WTC11 (cell line): ENCODE data around the gene MRPL22.

Experiments
- CTCF ChIP-seq: fragments of 200-600 bp; IDR thresholded peaks from 2 replicates; pipeline ENCODE4 v1.8.0; 2022; ENCODE audit warnings: antibody characterized with exemption
- MAX ChIP-seq: sonication (generic); formaldehyde crosslinking; IDR thresholded peaks from 2 replicates; pipeline ENCODE4 v1.8.0; 2022; ENCODE audit warnings: mild to moderate bottlenecking, missing genetic modification reagents
- TEAD4 ChIP-seq: sonication (generic); formaldehyde crosslinking; IDR thresholded peaks from 2 replicates; pipeline ENCODE4 v1.8.0; 2022; ENCODE audit warnings: mild to moderate bottlenecking, missing genetic modification reagents
- ZNF423 ChIP-seq: fragments of 250-450 bp; sonication (Bioruptor Pico); IDR thresholded peaks from 2 replicates; pipeline ENCODE4 v2.1.2; 2022; ENCODE audit warnings: mild to moderate bottlenecking, moderate library complexity

DNA sequence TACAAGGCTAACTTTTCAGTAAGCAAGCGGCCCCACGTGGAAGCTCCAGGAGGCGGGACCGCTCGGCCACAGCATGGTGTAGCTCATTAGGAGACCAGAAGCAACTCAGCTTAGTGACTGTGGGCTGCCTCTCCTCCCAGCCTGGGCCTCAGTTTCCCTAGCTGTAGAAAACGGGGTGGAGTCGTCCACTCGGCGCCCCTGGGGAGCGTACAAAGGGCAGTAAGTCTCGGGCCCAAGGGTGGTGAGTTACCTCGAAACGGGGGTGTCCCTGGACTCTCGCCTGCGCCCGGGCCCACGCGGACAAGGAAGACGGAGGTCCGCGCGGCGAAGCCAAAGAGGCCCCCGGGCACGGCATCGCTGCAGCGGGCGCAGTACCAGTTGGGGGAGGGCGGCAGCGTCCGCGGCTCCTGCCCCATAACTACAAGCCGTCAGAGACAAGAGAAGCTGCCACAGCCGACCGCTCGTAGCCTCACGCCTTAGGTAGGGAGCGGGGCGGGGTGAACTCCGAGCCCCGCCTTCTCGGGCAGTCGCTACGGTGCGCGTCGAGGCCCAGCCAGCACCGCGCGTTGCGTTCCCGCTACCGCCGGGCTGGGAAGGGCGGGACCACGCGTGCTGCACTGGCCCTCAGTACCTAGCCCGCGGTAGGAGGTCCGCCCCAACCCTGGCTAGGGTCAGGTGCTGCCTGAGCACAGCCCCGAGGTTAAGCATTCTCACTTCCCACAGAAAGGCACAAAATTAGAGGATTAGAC lies 3.0 kb upstream of the MRPL22 start, which contains the start of gene GEMIN5:
- TF ChIP-seq CTCF, result no peak
- TF ChIP-seq MAX (CRISPR knock-in tag), result peak; percentile 88
- TF ChIP-seq TEAD4, result no peak
- TF ChIP-seq ZNF423 (CRISPR knock-in tag), result no peak
